Activated CD4-positive, alpha-beta T cell treated with anti-CD3 and anti-CD28 coated beads for 48 hours (primary cell): Measurements from ENCODE around the gene SLC8A2.
"Not testable (repeated sequence)": the region's sequence is repeated elsewhere in the genome, so short reads cannot be mapped to it uniquely, and the experiment has no call there.

Experiments
- DNase-seq: peaks from one replicate; pipeline ENCODE4 v3.0.0-alpha.2; 2020

SLC8A2 gene

GRCh38 chr19:47499863-47500830 lies 28.5 kb upstream of the SLC8A2 start:
- no peak for DNase-seq

- no peak for DNase-seq
These were observed 27.7 kb upstream of the SLC8A2 start for GRCh38 chr19:47499371-47499770.

GRCh38 chr19:47498561-47498960 lies 26.9 kb upstream of the SLC8A2 start:
- DNase-seq: no peak

- DNase-seq: no peak
These were observed 26.3 kb upstream of the SLC8A2 start for GRCh38 chr19:47497821-47498520.

- DNase-seq: no peak
These were observed 25.5 kb upstream of the SLC8A2 start for GRCh38 chr19:47497050-47497766.

GRCh38 chr19:47495478-47496372 lies 24.0 kb upstream of the SLC8A2 start:
- no peak for DNase-seq

- no peak for DNase-seq
These were observed 23.0 kb upstream of the SLC8A2 start for GRCh38 chr19:47494729-47495128.

- DNase-seq: no peak
These were observed 22.5 kb upstream of the SLC8A2 start for GRCh38 chr19:47494211-47494547.

GRCh38 chr19:47493378-47494210 lies 21.9 kb upstream of the SLC8A2 start:
- no peak for DNase-seq

- no peak for DNase-seq
These were observed 21.1 kb upstream of the SLC8A2 start for GRCh38 chr19:47492571-47493377.

- DNase-seq: no peak
These were observed 20.4 kb upstream of the SLC8A2 start for GRCh38 chr19:47492137-47492533.

- no peak for DNase-seq
These were observed 19.9 kb upstream of the SLC8A2 start for GRCh38 chr19:47491358-47492136.

- DNase-seq: no peak
These were observed 19.2 kb upstream of the SLC8A2 start for GRCh38 chr19:47490847-47491246.

GRCh38 chr19:47490031-47490430 lies 18.3 kb upstream of the SLC8A2 start:
- DNase-seq: no peak

GRCh38 chr19:47489072-47489914 lies 17.6 kb upstream of the SLC8A2 start:
- DNase-seq: no peak

GRCh38 chr19:47487551-47488515 lies 16.1 kb upstream of the SLC8A2 start:
- DNase-seq: no peak

- no peak for DNase-seq
These were observed 15.2 kb upstream of the SLC8A2 start for GRCh38 chr19:47486900-47487299.

GRCh38 chr19:47486220-47486619 lies 14.5 kb upstream of the SLC8A2 start:
- not testable (repeated sequence) for DNase-seq
